Coronary artery (tissue), 2 donors: ENCODE data around the gene PAPPA2.

Experiments
- DNase-seq: peaks from one replicate; pipeline ENCODE4 v3.0.0-alpha.2; 2017; ENCODE audit warnings: low spot score
- H3K27ac ChIP-seq, 2 donors: fragments of 200-600 bp; sonication (generic); one replicate each; pipeline ENCODE4 v1.5.1; 2016 to 2019
- H3K4me3 ChIP-seq: fragments of 200-600 bp; sonication (generic); 2 replicates; pipeline ENCODE4 v1.5.1; 2016; ENCODE audit warnings: mild to moderate bottlenecking, moderate library complexity
- CTCF ChIP-seq: fragments of 200-600 bp; sonication (generic); IDR thresholded peaks from one replicate; pipeline ENCODE4 v1.5.1; 2019; ENCODE audit warnings: antibody characterized with exemption

The PAPPA2 gene

GRCh38 chr1:176847052-176847451 lies 384.1 kb downstream of the PAPPA2 start:
- no peak for TF ChIP-seq CTCF
- Histone ChIP-seq H3K27ac (no peak overlapping the region), H3K4me3 (no peak overlapping the region)
- DNase-seq = no peak

GRCh38 chr1:176849281-176849680 lies 386.3 kb downstream of the PAPPA2 start:
- no peak overlapping the region for H3K4me3 ChIP-seq
- no peak overlapping the region for H3K27ac ChIP-seq
- no peak for TF ChIP-seq CTCF
- no peak for DNase-seq

DNA sequence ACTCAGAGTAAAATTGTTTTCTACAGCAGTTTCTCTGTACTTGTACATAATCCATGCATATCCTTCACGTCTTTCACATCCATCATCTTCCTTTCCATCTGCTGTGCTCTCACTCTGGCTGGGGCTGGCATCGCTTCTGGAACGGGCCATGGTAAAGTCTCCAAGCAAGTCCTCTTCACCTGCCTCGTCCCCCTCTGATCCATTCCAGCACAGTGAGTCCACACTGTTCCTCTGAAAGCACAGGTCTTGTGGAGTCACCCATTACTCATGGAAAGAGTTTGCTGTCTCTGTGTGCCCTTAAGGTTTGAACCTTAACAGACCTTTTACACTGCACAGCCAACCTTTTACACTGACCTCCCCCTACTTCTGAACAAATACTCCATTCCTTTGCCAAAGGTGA lies 387.9 kb downstream of the PAPPA2 start:
- no peak for TF ChIP-seq CTCF
- no peak overlapping the region for H3K4me3 ChIP-seq
- DNase-seq = no peak
- H3K27ac ChIP-seq = no peak overlapping the region

DNA sequence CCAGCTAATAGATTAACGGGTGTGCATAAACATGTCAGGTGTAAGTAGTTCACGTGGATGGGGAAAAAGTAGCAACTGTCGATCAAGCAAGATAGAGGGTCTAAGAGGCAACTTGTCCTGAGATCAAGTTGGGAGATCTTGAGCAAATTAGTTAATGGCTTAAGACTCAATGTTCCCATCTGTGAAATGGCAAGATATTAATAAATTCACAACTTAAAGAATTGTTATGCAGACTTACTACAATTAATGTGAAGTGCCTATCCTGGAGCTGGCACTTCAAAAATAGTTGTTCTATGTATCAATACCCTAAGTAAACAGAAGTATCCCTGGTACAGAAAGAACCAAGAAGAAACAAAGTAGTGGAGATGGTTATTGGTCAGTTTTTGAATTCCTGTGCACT lies 389.1 kb downstream of the PAPPA2 start:
- Histone ChIP-seq H3K27ac (no peak overlapping the region), H3K4me3 (no peak overlapping the region)
- DNase-seq = no peak
- no peak for TF ChIP-seq CTCF

DNA sequence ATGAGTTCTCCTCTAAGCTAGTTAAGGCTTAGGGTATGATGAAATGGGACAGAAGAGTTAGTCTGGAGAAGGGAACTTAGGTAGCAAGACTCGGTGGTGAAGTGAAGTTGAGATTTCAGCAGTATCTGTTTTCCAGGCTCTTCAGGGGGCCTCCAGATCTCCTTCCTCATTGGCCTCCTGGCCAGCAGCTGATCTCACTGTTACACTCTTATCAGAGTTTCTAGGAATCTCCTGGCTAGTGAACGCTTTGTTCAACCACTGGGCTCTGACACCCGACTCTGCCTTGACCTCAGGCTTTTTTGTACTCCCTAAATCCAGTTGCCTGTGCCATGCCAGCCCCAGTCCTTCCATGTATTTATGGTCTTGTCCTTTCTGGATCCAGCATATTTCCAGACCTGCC lies 390.5 kb downstream of the PAPPA2 start:
- TF ChIP-seq CTCF = no peak
- DNase-seq = no peak
- Histone ChIP-seq H3K4me3 (no peak overlapping the region), H3K27ac (no peak overlapping the region)

DNA sequence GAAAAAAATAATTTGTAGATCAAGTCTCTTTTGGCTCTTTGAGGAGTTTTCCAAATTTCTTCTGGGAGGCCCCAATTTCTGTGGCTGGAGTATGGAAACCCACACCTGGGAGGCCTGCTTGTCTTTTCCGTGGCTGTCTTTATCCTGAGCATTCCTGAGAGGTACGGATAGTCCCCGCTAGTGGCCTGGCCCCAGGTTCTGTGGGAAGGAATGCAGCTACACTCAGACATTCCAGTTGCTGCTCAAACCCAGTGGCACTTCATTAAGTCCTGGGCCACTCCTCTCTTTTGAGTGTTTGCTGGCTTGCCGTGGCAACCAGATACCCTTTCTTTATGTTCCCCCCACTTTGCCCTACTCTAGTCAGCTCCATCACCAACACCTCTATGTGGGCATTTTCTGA lies 391.1 kb downstream of the PAPPA2 start:
- Histone ChIP-seq H3K4me3 (no peak overlapping the region), H3K27ac (no peak overlapping the region)
- no peak for DNase-seq
- no peak for TF ChIP-seq CTCF

GRCh38 chr1:176854758-176855745 lies 392.1 kb downstream of the PAPPA2 start:
- no peak for TF ChIP-seq CTCF
- no peak overlapping the region for H3K4me3 ChIP-seq
- H3K27ac ChIP-seq = no peak overlapping the region
- no peak for DNase-seq
